Testis (tissue), 2 donors: ENCODE data around the gene ARHGAP33.

Source experiments
- CTCF ChIP-seq, 3 experiments: fragments of 450-650 bp in 2 of 3; fragments of 200-600 bp in 1 of 3; sonication (generic) in 1 of 3; IDR thresholded peaks; one replicate each; pipeline ENCODE4 v1.5.1; 2016 to 2019; ENCODE audit warnings: antibody characterized with exemption in 3 of 3, mild to moderate bottlenecking in 2 of 3, moderate library complexity in 1 of 3
- POLR2A ChIP-seq: fragments of 450-650 bp; IDR thresholded peaks from one replicate; pipeline ENCODE4 v1.6.1; 2017; ENCODE audit warnings: antibody characterized with exemption, mild to moderate bottlenecking, moderate library complexity

- TF ChIP-seq CTCF (IDR thresholded peaks at IDR 0.05) (no peak), POLR2A (no peak)
These were observed 18.2 kb downstream of the ARHGAP33 start for GRCh38 chr19:35793381-35794165.
